HG02840 (cell line): Measurements from ENCODE around the gene WDR33.

Source experiments
- ATAC-seq: cut with Tn5 transposase; IDR thresholded peaks from one replicate; pipeline ENCODE4 v1.9.1; 2021; ENCODE audit warnings: mild to moderate bottlenecking, moderate library complexity, moderate number of reproducible peaks; ENCODE audit not compliant: unreplicated experiment, low FRiP score

The WDR33 gene

GRCh38 chr2:127675331-127676261 lies 135.4 kb downstream of the WDR33 start, which contains the start of gene LIMS2:
TSS of gene LIMS2 (minus strand) at chr2:127675530. CDS start at chr2:127675024, 506 bp downstream.
- ATAC-seq = no peak

GRCh38 chr2:127674241-127675209 lies 136.4 kb downstream of the WDR33 start:
- no peak for ATAC-seq

- ATAC-seq = no peak
Measured at GRCh38 chr2:127673291-127674069, 137.5 kb downstream of the WDR33 start.

- ATAC-seq = no peak
Measured at GRCh38 chr2:127672341-127673224, 138.4 kb downstream of the WDR33 start.

- no peak for ATAC-seq
Measured at GRCh38 chr2:127671557-127672302, 139.2 kb downstream of the WDR33 start.

GRCh38 chr2:127670957-127671290 lies 140.0 kb downstream of the WDR33 start:
- no peak for ATAC-seq

- no peak for ATAC-seq
Measured at GRCh38 chr2:127670055-127670956, 140.7 kb downstream of the WDR33 start.

GRCh38 chr2:127669056-127669455 lies 141.9 kb downstream of the WDR33 start:
- ATAC-seq = no peak

- ATAC-seq = no peak
Measured at GRCh38 chr2:127665267-127665893, 145.6 kb downstream of the WDR33 start.

- no peak for ATAC-seq
Measured at GRCh38 chr2:127664895-127665225, 146.1 kb downstream of the WDR33 start.

- ATAC-seq = no peak
Measured at GRCh38 chr2:127664065-127664894, 146.7 kb downstream of the WDR33 start.

- ATAC-seq = no peak
Measured at GRCh38 chr2:127663566-127664064, 147.4 kb downstream of the WDR33 start.

GRCh38 chr2:127662937-127663565 lies 147.9 kb downstream of the WDR33 start:
- ATAC-seq = no peak

- ATAC-seq = no peak
Measured at GRCh38 chr2:127661949-127662510, 148.9 kb downstream of the WDR33 start.

- ATAC-seq = no peak
Measured at GRCh38 chr2:127661072-127661649, 149.8 kb downstream of the WDR33 start.
